Neural progenitor cell (in vitro differentiated cells): ENCODE data around the gene PHLDB2.

Source experiments
- EZH2 ChIP-seq: fragments of 200-600 bp; sonication (generic); IDR thresholded peaks from 2 replicates; pipeline ENCODE4 v1.6.1; 2017; ENCODE audit warnings: antibody characterized with exemption, mild to moderate bottlenecking, moderate library complexity
- EZH2phosphoT487 ChIP-seq: fragments of 200-600 bp; sonication (generic); IDR thresholded peaks from 2 replicates; pipeline ENCODE4 v1.6.1; 2017; ENCODE audit warnings: antibody characterized with exemption
- TF ChIP-seq, protein P1 (sequence below): fragments of 200-600 bp; sonication (generic); IDR thresholded peaks from 2 replicates; pipeline ENCODE4 v1.5.1; 2017; ENCODE audit warnings: antibody characterized with exemption, mild to moderate bottlenecking

DNA sequence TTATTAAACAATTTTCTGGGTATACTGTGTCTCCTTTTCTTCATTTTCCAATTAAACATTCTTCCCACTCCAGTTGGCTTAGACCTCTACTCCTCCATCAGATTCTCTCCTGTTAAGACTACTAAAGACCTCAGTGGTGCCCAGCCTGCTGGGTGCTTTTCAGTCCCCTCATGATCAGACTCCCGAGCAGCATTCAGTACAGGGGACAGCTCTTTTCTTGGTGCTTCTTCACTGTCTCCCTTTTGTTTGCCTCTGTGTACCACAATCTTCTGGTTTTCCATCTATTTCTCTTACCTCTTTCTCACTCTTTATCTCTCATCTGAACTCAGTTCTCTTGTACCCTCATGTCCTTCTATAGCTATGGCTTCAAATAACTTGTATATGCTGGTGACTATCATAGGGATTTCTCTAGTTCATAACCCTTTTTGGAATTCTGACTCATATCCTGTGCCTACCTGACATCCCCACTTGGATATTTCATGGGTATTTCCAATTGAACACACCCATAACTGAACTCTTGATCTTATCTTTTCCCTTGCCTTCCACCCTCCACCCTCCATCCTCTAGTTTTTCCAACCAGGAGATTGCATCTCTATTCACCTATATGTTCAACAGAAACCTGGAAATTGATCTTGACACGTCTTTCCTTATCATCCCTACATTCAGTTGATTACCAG, 64.2 kb downstream of the PHLDB2 start:
- TF ChIP-seq, protein P1, sequence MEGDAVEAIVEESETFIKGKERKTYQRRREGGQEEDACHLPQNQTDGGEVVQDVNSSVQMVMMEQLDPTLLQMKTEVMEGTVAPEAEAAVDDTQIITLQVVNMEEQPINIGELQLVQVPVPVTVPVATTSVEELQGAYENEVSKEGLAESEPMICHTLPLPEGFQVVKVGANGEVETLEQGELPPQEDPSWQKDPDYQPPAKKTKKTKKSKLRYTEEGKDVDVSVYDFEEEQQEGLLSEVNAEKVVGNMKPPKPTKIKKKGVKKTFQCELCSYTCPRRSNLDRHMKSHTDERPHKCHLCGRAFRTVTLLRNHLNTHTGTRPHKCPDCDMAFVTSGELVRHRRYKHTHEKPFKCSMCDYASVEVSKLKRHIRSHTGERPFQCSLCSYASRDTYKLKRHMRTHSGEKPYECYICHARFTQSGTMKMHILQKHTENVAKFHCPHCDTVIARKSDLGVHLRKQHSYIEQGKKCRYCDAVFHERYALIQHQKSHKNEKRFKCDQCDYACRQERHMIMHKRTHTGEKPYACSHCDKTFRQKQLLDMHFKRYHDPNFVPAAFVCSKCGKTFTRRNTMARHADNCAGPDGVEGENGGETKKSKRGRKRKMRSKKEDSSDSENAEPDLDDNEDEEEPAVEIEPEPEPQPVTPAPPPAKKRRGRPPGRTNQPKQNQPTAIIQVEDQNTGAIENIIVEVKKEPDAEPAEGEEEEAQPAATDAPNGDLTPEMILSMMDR: no peak
- TF ChIP-seq EZH2: no peak
- TF ChIP-seq EZH2phosphoT487: no peak
